Fibroblast of villous mesenchyme (primary cell): ENCODE data around the gene MAP2. TPM values are rescaled to one million over a fixed set of nuclear protein-coding genes. Genes with fewer than 3 reads are reported as not detected.
A peak's percentile ranks its signal among the peaks of the same experiment; 100 is the strongest.

Experiments
- DNase-seq: peaks from one replicate; pipeline ENCODE4 v3.0.0-alpha.2; 2010; ENCODE audit warnings: low read depth
- H3K4me3 ChIP-seq: 2 replicates; pipeline ENCODE4 v1.5.1; 2011; ENCODE audit warnings: low read depth, mild to moderate bottlenecking, low read length
- small RNA-seq: library from RNA; depleted of rRNA; stranded (forward); fragments of <200 nt; gene quantifications from one replicate; pipeline ENCODE3, GENCODE V24; 2012
- total RNA-seq: library from RNA; depleted of rRNA; stranded (reverse); fragments of >200 nt; gene quantifications from 2 replicates; pipeline ENCODE4 v1.2.3, GENCODE V29; 2012
- TF ChIP-seq, protein P1 (sequence below): IDR thresholded peaks from 2 replicates; pipeline ENCODE4 v1.5.1; 2012; ENCODE audit warnings: low read depth, mild to moderate bottlenecking, low read length; ENCODE audit not compliant: insufficient read depth

The MAP2 gene
- total RNA-seq, 1 donor: 37.1 TPM

GRCh38 chr2:209767316-209767715 lies 343.5 kb downstream of the MAP2 start:
- TF ChIP-seq, protein P1, sequence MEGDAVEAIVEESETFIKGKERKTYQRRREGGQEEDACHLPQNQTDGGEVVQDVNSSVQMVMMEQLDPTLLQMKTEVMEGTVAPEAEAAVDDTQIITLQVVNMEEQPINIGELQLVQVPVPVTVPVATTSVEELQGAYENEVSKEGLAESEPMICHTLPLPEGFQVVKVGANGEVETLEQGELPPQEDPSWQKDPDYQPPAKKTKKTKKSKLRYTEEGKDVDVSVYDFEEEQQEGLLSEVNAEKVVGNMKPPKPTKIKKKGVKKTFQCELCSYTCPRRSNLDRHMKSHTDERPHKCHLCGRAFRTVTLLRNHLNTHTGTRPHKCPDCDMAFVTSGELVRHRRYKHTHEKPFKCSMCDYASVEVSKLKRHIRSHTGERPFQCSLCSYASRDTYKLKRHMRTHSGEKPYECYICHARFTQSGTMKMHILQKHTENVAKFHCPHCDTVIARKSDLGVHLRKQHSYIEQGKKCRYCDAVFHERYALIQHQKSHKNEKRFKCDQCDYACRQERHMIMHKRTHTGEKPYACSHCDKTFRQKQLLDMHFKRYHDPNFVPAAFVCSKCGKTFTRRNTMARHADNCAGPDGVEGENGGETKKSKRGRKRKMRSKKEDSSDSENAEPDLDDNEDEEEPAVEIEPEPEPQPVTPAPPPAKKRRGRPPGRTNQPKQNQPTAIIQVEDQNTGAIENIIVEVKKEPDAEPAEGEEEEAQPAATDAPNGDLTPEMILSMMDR: no peak
- no peak for DNase-seq
- no peak overlapping the region for H3K4me3 ChIP-seq

GRCh38 chr2:209768557-209768956 lies 344.7 kb downstream of the MAP2 start:
- TF ChIP-seq, protein P1: no peak
- H3K4me3 ChIP-seq: no peak overlapping the region
- no peak for DNase-seq

DNA sequence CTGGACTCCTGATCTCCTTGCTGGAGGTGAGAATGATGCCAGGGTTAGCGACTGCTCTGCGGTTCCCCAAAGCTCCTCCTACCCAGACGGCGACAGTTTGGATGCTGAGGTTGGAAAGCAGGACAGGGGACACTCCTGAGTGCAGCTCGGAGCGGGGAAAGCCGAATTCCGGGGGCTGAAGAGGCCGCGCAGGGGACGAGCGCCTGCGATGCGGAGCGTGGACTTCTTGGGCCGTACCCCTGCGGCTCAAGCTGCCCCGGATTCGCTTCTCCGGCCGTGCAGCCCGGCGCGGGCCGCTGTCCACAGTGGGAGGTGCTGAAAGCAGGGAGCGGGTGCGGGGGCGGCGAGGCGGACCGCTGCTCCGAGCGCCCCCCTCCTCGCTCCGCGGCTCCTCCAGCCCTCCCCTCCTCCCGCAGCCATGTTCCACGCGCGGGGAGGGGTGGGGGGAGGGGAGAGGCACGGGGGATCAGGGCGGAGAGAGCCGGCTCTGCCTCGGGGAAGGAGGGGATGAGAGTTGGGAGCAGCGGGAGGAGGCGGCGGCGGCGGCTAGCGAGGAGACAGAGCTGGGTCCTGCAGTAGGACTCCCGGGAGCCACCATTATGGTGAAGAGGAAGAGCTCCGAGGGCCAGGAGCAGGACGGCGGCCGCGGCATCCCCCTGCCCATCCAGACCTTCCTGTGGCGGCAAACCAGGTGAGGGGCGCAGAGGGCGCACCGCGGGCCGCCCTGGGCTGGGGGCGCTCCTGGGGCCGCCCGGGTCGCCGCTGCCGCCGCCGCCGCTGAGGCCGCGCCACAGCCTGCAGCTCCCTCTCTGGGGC lies 347.8 kb downstream of the MAP2 start, which contains the start of gene UNC80:
TSS of gene UNC80 (plus strand) at position 359 of the 816 bp plus-strand sequence. CDS start at position 600, 241 bp downstream.
- peak within 1 kb of the TSS; percentile 5 for H3K4me3 ChIP-seq
- peak; percentile 41 for DNase-seq
- TF ChIP-seq, protein P1: no peak

DNA sequence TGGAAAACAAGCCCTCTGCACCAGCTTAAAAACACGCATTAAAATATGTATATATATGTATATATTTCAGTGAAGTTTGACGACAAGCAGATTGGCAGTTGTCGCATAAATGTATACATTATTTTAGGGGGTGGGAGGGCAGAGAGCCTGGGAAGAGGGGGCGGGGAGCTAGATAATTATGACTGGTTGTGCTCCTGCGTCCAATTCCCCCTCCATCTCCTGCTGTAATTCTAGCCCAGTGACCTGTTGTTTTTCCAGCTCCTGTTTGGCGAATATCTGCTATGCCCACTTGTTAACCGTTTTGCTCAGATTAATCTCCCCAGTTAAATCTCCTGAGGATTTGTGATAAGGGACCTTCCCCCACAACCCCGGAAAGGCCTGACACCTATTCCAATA lies 348.4 kb downstream of the MAP2 start:
- TF ChIP-seq, protein P1: no peak
- DNase-seq: no peak
- no peak overlapping the region for H3K4me3 ChIP-seq

DNA sequence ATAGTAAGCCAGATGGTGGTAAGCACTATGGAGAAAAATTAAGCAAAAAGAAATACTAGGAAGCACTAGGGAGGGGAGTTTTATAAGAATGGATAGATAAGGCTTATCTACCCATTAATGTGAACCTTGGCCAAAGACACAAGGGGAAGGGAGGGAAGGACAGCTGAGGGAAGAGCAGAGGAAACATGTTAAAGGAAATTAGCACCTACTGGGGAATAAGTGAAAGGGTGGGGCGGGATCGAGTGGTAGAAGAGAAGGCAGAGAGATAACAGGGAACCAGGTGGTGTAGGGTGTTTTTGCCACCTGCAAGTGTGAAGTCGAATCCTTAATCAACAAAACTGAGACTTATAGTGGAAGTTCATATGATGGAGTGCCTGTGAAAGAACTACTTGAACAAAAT lies 349.5 kb downstream of the MAP2 start:
- DNase-seq: no peak

More for the DNA sequence above, 349.5 kb downstream of the MAP2 start:
- TF ChIP-seq, protein P1: no peak
- no peak overlapping the region for H3K4me3 ChIP-seq

Small RNAs within 50 kb of the gene (small RNA-seq; reads per million reads assigned to genes)
- gene RNA5SP118: not detected
